K562 (cell line): ENCODE measurements around the gene TRIM69.

Experiments used
- CTCF ChIP-seq, 3 experiments: IDR thresholded peaks in 2 of 3; conservative IDR thresholded peaks in 1 of 3; 2 replicates each; pipeline ENCODE4 v1.5.1; 2011 to 2012; ENCODE audit warnings: low read length in 3 of 3, mild to moderate bottlenecking in 3 of 3, control low read depth in 2 of 3, improper control_type of control experiment in 1 of 3, inconsistent platforms in 1 of 3, low read depth in 1 of 3, mixed read lengths in 1 of 3, moderate library complexity in 1 of 3; ENCODE audit not compliant: insufficient read depth in 2 of 3
- REST ChIP-seq, 2 experiments: fragments of 450-650 bp; formaldehyde crosslinking in 1 of 2; IDR thresholded peaks; 2 replicates each; pipeline versions ENCODE4 v1.4.0 to v1.6.1; 2014 to 2020; ENCODE audit warnings: mild to moderate bottlenecking in 2 of 2, borderline replicate concordance in 1 of 2, low read depth in 1 of 2

GRCh38 chr15:44726136-44726535, 10.2 kb upstream of the TRIM69 start:
- TF ChIP-seq REST (IDR thresholded peaks at IDR 0.05; ENCODE audit: borderline replicate concordance) (no peak), REST (CRISPR knock-in tag; IDR thresholded peaks at IDR 0.05; ENCODE audit: low read depth) (no peak), CTCF (IDR thresholded peaks at IDR 0.05 in 2 of 3, conservative IDR thresholded peaks at IDR 0.05 in 1 of 3; ENCODE audit: insufficient read depth in 2 of 3, low read depth in 1 of 3, low read length in 3 of 3) (no peak)
